NOMO-1 treated with DMSO at 0.1 percent for 48 hours (cell line): ENCODE results near the gene NEO1.

Experiments
- DNase-seq: peaks from one replicate; lab custom pipeline; 2025; ENCODE audit not compliant: unreplicated experiment; lab: John Stamatoyannopoulos, UW

The NEO1 gene, protein sequence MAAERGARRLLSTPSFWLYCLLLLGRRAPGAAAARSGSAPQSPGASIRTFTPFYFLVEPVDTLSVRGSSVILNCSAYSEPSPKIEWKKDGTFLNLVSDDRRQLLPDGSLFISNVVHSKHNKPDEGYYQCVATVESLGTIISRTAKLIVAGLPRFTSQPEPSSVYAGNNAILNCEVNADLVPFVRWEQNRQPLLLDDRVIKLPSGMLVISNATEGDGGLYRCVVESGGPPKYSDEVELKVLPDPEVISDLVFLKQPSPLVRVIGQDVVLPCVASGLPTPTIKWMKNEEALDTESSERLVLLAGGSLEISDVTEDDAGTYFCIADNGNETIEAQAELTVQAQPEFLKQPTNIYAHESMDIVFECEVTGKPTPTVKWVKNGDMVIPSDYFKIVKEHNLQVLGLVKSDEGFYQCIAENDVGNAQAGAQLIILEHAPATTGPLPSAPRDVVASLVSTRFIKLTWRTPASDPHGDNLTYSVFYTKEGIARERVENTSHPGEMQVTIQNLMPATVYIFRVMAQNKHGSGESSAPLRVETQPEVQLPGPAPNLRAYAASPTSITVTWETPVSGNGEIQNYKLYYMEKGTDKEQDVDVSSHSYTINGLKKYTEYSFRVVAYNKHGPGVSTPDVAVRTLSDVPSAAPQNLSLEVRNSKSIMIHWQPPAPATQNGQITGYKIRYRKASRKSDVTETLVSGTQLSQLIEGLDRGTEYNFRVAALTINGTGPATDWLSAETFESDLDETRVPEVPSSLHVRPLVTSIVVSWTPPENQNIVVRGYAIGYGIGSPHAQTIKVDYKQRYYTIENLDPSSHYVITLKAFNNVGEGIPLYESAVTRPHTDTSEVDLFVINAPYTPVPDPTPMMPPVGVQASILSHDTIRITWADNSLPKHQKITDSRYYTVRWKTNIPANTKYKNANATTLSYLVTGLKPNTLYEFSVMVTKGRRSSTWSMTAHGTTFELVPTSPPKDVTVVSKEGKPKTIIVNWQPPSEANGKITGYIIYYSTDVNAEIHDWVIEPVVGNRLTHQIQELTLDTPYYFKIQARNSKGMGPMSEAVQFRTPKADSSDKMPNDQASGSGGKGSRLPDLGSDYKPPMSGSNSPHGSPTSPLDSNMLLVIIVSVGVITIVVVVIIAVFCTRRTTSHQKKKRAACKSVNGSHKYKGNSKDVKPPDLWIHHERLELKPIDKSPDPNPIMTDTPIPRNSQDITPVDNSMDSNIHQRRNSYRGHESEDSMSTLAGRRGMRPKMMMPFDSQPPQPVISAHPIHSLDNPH (N-terminal part only)

DNA sequence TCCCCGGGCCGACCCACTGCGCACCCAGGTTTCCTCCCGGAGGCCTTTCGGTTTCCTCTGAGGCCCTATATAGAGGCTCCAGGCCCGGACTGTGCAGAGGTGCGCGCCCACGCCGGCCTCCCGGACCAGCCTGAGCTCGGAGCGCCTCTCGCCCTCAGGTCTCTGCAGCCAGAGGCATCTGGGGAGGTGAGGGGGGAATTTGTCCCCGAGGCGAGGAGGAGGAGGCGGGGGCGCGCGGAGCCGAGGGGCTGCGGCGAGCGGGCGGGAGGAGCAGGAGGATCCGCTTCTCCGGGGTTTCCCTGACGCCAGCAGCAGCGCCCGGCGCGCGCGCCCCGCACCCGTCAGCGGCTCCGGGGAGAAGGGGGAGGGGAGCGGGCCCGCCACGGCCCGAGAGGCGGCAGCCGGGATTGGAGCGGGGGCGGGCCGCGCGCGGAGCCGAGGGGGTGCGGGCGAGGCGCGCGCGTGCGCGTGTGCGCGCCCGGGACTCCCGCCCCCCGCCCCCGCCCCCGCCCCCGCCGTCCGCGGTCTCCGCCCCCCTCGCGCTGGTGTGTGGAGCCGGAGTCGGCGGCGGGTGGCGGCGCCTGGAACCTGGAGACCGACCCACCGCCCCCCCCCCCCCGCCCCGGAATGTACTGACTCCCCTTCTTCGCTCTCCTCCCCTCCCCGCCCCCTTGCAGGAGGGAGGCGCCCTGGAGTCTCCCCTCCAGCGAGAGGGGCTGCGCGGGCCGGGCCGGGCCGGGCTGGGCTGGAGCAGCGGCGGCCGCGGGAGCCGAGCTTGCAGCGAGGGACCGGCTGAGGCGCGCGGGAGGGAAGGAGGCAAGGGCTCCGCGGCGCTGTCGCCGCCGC is at the start of gene NEO1:
NEO1 (plus strand) TSS at position 657 of the 846 bp plus-strand sequence. CDS start 213 bp downstream, outside the sequence.
- DNase-seq, result peak; percentile 54

DNA sequence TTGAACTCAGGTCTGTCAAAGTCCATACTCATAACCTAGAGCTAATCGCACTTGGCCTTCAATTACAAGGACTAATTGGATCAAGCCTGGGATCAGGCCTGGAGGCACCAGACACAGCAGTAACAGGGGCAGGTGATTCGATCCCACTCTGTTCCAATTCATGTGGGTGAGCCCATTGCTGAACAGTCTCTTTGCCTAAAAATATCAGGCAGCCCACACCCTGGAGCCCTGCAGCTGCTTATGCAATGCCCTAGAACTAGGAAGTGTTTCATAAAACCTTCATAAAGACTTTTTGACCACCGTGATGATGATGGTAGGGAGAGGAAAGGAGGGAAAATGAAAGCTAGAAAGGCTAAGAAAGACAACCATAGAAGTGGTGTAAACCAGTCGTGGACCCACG is 47.8 kb upstream of the NEO1 start:
- DNase-seq, result peak; percentile 9

DNA sequence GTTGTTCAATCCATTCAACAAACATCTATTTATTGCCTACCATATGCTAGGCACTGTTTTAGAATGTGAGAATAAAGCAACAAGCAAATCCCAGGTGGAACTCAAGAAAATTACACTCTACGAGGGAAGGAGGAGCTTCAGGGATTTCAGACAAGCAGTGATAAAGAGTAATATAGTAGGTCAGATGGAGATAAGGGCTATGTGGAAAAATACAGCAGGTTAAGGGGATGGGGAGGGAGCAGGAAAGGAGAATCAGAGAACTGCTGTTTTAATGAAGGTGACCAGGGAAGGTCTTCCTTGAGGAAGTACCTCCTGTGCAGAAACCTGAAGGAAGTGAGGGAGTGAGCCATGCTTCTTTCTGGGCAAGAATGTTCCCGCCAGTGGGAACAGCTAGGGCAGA is 47.2 kb upstream of the NEO1 start:
- DNase-seq, result no peak

DNA sequence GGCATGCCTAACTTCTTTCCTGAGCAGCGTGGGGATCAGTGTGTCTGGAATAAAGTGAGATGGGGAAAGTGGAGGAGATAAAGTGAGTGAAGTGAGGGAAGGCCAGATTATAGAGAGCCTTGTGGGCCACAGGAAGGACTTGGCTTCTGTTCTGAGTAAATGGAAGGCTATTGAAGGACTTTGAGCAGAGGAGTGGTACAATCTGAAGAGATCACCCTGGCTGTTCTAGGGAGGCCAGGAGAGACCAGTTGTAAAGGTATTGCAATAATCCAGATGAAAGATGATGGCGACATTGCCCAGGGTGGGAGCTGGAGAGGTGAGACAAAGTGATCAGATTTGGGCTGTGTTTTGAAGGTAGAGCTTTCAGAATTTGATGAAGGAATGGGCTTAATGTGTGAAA is 46.8 kb upstream of the NEO1 start:
- no peak for DNase-seq

DNA sequence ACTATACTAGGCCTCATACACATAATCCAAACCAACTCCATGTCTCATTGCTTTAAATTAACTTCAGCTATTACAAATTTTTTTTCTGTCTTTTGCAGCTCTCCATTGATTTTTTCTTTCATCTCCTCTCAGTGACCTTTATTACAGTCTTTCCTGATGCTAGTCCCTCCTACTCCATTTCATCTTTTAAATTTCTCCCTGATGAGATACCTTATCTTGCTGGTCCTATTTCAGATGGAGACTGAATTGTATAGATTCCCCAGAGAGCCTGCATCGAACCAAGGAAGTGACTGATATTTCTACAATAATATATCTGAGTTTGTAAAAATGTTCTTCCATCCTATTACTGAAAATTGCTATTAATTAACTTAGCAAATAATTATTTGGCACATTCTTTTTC is 45.7 kb upstream of the NEO1 start:
- no peak for DNase-seq

DNA sequence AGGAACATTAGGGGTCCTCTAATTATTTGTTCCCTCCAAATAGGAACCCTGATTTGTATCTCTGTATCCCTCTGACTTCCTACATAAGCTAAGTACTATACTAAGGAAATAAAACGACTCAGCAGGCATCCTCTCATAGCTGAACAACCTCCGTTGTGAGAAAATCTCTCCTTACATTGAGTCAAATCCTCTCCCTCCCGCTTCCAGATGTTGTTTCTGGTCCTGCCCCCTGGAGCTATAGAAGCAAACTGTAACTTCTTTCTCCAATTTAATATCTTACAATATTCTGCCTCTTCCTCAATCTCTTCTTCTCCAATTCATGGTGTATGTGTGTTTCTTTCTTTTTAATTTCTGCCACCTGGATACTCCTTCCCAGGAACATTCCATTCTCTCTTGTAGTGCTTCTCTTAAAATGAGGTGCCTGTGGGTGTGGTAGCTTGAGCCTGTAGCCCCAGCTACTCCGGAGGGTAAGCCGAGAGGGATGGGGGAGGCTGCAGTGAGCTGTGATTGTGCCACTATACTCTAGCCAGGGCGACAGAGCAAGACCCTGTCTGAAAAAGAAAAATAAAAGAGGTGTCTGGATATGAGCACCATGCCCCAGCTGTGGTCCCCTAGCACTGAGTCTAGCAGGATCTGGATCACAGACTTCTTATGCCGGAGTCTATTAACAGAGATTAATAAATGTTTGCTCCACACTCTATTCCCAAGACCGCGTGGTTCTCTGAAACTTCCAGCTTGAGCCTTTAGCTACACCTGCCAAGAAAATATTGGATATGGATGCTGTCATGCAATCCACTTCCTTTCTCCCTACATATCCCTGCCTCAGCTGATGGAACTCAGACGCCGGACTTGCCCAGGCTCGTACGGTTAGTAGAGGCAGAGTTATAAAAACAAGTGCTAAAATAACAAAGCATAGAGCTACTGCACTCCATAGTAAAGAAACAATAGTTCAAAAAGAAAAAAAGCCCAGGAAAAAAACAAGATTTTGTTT is 42.9 kb upstream of the NEO1 start:
- no peak for DNase-seq

DNA sequence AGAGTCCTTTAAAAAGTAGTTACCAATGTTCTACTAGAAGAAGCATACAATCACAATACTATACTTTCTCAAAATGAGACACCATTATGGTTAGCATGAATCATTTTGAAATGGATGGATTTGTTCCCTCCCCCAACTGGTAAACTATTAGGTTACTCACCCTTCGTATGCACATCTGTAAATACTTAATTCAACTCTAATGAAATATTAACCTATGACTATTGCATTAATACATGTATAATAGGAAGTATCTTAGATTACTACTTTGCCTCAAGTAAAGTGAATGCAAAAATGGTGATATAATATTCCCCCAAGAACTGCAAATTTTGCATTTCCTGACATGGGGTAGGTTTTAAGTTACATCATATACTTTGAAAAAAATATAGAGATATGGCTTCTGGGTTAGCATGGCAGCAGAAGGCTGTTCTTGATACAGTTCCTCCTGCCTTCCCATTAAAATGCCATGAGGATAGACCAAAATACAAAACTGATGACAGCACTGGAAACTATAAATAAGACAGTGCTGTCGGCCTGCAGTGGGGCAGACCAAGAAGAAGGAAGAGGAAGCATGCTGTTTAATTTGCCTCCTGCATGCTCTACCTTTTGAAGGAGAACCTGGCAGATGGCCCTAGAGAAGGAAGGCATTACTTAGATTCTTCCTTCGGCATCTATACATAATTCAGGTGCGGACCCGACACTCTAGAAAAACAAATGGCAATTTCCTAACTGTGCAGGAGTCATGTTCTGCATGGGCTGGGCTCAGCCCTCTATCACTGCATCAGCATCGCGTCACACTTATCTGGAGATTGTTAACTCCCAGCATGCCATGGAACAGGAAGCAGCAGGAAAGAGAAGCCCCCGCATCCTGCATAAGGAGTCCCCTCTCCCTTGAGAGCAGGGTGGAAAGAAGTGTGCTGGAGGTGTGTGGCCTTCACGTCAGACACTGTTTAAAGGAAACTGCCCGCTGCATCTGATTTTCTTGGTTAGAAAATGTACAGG is 41.8 kb upstream of the NEO1 start:
- DNase-seq, result no peak

DNA sequence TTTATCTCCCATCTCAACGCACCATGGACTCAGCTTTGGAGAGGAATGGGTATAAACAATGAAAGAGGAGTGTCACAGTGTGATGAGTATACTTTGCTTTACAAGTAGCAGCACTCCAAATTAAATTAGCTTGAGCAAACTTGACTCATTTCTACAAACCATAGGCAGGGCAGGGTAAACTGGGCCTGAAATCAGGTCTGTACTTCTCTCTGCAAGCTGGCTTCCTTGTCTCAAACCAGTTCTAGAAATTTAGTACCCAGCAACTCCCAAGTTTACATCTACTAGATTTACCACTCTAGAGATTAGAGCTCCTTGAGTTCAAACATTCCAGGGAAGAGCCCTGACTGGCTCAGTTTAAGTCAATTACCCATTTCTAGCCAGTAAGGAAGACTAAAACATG is 37.4 kb upstream of the NEO1 start:
- DNase-seq, result no peak

DNA sequence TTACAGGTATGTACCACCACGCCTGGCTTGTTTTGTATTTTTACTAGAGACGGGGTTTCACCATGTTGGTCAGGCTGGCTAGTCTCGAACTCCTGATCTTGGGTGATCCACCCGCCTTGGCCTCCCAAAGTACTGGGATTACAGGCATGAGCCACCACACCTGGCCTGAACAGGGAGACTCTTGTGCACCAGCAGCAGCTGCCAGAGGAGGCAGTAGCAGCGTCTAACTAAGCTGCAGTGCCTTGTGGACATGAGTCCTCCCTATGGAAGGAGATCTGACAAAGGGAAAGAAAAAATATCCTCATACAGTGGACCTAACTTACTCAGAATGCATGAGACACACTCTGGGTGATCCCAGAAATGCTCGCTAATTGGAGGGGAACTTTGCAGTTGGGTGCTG is 36.8 kb upstream of the NEO1 start:
- DNase-seq, result no peak

DNA sequence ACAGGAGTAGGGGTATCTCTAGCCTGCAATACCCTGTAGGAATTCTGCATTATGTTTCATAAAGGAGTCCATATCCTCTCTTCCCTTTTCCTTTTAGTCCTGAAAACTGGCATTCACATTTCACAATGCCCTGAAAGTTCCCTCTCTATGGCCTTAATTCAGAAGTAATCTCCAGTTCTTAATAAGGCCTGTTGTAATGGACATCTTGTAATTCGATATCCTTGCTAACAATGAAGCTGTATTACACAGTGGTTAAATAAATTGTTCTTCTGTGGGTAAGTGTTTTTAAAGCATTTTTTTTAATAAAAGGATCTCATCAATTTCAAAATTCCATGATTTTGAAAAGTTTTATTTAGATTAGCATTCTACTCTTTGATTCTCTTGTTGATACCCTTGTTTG is 34.3 kb upstream of the NEO1 start:
- DNase-seq, result no peak

DNA sequence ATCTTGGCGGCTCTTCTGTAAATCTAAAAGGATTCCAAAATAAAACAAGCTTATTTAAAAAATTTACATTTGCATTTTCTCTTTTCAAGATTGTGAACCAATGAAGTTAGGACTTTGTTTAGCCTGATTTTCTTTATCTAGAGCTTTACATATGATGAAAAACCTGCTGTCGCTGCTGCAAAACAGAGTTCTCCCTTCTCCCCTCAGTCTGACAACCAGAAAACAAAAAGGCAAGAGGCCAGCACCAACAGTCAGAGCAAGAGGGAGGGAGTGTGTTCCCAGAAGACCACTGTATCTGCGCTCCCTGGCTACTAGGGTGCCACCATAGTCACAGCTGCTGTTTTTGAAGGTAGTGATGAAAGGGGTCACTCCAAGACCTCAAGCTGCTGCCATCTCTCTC is 33.1 kb upstream of the NEO1 start:
- DNase-seq, result no peak

DNA sequence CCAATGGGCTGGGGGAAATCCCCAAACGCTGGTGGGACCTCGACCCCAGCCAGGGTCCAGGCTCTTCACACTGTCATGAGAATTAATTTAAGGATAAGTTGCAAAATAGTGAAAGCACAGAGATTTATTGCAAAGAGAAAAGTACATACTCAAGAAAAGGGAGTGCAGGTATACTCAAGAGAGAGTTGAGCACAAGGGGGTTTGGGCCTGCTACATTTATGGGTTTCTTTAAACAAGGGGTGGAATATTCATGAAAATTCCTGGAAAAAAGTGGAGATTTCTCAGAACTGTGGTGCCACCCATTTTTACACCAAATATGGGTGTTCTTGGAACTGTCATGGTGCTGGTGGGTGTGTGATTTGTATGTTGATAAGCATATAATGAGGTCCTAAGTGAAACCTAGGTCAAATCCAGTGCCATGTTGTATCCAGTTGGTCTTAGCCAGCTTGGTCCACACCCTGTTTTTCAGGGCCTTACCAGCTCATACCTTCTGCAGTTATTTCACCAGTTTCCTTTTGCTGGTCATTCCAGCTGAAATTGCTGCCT is 32.6 kb upstream of the NEO1 start:
- no peak for DNase-seq

DNA sequence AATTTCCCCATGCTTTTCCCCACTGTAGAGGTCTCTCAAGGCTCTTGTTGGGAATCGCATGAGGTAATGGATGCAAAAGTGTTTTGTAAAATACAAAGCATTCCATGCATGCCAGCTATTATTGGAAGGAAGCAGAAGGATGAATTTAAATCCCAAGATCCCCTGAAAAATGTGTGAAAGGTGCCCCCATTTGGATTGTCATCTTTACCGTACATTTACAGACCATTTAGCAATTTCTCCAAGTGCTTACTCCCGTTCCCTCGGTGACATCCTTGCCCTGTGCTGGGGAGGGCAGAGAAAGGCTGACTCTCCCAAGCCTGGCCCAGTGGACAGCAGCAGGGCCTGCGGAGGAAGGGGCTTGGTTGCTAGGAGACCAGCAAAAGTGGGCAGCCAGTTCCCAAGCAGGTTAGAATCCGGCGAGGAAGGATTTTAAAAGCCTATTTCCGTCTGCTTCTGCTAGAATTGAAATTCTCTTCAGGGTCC is 31.1 kb upstream of the NEO1 start:
- DNase-seq, result no peak

DNA sequence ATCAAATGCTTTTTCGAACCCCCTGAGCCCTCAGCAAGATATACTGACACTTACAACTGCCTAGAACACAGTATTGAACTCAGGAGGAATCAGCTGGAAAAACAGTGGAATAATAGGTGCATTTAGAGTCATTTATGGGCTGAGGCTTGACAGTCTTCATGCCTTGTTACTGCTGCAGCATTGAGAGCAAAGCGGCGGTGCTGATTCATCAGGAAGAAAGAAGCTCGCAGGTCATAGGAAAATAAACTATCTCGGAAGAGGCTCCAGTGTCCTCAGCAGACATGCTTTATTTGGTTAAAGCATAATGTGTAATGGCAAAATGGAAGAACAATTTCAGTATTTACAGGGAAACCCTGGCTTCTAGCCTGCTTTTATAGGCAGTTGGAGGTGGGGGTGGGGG is 30.1 kb upstream of the NEO1 start:
- DNase-seq, result no peak

DNA sequence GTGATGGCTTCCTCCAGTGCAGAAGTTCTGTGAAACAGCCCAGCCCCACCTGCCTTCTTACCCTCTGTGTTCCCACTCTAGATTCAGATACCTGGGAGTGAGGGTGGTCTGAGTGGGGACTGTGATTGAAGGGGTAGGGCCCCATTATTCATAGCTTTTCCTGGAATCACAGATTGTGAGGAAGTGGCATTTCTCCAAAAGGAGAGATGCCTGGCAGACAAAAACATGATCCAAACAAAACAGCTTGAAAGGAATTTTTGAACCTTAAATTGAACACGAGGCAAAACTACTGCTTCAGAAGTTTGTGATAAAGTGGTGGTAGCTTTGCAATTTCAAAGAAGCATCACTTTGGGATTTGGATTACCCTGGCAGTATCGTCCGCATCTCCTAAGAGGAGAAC is 29.2 kb upstream of the NEO1 start:
- no peak for DNase-seq

DNA sequence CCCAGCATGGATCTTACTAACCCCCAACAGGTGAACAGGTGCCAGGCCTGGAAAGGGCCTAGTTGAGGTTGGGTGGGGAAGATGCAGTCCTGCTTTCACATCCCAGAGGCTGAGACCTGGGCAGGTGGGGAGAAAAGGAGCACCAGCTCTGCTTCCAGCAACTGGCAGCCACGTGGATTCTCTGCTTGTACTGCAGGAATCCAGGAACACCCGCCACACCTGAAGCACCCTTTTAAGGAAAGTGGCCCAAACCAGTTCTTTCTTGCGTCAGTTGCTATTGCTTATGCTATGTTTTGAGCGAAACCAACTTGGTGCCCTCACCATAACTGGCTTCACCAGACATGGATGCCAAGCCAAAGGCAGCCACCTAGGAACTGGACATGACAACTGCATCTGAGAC is 28.1 kb upstream of the NEO1 start:
- DNase-seq, result no peak

DNA sequence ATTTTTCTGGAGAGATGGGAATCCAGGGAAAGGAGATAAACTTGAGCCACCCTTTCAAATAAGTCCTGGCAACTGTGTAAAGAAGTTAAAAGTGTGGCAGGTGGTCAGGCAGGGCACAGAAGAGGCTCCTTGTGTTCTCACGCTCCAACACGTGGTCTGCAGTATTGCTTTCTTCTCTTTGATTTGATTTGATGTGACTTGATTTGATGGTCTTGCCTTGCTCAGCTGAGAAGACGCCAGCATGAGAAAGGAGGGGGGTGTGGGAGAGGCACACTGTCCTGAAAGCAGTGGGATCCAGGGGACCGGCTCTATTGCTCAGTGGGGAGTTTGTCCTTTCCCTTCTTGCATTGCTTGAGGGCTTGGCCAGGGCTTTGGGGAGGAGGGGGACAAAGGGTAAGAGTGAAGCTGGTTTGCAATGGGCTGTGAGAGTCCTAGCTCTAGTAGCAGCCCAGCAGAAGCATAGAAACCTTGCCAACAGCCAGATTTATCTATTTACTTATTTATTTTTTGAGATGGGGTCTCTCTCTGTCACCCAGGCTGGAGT is 25.7 kb upstream of the NEO1 start:
- no peak for DNase-seq
